HG03159 (cell line): ENCODE data around the gene KRT81.
"Not testable (repeated sequence)": the region's sequence is repeated elsewhere in the genome, so short reads cannot be mapped to it uniquely, and the experiment has no call there.

Source experiments
- ATAC-seq: cut with Tn5 transposase; IDR thresholded peaks from one replicate; pipeline ENCODE4 v1.9.1; 2021; ENCODE audit warnings: mild to moderate bottlenecking, moderate library complexity; ENCODE audit not compliant: unreplicated experiment

The KRT81 gene

GRCh38 chr12:52300796-52301691 is 9.7 kb upstream of the KRT81 start:
- ATAC-seq: no peak

DNA sequence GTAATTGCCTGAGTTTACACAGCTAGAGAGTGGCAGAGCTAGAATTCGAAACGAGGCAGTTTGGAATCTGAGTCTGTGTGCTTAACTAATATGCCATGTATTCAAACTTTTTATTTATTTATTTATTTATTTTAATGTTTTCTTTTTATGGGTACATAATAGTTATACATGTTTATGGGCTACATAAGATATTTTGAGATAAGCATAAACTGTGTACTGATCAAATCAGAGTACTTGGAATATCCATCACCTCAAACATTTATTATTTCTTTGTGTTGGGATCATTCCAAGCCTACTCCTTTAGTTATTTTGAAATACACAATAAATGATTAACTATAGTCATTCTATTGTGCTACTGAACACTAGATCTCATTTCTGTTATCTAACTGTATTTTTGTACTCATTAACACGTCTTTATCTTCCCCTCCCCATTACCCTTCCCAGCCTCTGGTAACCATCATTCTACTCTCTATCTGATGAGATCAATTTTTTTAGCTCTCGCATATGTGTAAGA is 7.4 kb upstream of the KRT81 start:
- no peak for ATAC-seq

- ATAC-seq: no peak
Observed at GRCh38 chr12:52296572-52297215, 5.4 kb upstream of the KRT81 start.

DNA sequence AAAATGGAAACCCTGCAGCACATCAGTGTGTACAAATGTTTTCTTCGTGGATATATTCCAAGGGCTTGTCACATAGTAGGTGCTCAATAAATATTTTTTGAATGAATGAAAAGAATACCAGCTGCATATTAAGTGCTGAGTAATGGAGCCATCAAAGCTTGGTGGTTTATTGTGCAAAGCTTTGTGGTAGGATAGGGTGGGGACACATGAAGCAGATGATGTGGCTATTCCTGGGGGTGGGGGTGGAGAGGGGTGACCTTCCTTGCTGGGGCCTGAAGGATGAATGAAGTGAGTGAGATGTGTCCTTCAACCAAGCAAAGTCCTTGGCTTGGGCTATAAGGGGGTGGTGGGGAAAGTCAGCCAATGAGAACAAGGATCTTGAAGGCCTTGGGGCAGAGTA is 4.3 kb upstream of the KRT81 start:
- ATAC-seq: no peak

DNA sequence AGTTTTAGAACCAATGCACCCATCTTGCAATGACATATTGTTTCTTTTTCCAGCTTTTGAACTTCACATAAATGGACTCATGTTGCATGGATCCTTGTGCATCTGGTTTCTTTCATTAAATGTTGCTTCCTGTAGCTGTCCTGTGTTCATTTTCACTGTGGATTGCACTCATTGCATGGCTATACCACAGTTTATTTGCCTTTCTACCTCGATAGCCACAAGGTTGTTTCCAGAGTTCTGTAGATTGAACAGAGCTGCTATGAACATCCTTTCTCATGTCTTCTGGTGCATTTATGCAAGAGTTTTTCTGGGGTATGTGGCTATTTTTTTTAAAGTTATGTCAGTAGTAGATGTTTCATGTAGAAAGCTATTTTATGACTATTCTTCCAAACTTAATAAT is 3.5 kb upstream of the KRT81 start:
- no peak for ATAC-seq

DNA sequence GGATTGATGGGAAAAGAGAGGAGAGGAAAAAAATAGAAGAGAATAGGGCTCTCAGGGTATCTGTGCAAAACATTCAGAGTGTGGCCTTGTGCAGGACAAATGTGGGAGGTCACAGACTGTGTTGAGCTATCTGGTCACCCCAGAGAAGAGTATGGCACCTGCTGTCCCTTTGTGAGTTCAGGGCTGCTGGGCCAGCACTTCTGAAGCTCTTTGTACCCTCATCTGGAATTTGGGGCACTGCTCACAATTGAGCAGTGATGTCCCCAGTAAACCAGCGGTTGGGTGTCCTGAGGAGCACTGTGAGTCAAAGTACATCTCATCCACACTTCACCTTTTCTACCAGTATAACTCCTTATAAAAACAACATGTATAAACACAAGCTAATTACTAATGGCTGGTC is 2.6 kb upstream of the KRT81 start:
- no peak for ATAC-seq

- ATAC-seq: not testable (repeated sequence)
Observed at GRCh38 chr12:52290483-52291134, 725 bp downstream of the KRT81 start.

DNA sequence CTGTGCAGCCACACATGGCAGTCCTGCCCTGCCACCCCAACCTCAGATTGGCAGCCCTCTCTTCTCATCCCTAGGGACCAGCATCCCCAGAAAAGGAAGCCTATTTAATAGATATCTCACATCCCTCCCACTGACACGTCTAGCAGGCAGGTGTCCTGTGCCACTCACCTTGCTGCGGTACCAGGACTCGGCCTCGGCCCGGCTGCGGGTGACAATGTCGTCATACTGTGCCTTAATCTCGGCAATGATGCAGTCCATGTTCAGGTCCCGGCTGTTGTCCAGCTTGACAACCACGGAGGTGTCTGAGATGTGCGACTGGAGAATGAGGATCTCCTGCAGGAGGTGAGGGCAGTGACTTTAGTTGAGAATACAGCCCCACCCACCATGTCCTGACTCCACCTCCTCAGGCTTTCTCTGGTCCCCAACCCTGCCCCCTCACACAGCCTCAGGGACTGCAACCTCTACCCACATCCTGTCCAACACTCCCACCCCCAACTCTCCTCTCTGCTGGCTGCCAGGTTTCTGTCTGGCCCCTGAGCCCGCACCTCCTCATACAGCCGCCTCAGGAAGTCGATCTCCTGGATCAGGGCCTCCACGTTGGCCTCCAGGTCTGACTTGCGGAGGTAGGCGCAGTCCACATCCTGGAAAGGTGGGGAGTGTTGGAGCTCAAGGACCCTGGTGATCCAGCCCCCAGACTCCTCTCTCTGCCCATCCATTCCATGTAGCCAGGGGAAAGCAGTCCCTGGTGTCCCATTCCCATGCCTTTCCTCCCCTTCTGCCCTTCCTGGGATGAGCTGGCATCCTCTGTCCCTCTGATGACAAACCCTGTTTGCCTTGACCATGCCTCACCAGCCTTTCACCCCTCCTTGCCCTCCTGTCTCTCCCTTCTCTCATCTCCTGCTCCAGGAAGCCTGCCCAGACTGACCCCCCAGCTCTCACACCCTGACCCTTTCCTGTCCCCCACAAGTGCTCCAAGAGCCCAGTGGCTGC is 3.2 kb downstream of the KRT81 start:
- peak; percentile 70 for ATAC-seq

DNA sequence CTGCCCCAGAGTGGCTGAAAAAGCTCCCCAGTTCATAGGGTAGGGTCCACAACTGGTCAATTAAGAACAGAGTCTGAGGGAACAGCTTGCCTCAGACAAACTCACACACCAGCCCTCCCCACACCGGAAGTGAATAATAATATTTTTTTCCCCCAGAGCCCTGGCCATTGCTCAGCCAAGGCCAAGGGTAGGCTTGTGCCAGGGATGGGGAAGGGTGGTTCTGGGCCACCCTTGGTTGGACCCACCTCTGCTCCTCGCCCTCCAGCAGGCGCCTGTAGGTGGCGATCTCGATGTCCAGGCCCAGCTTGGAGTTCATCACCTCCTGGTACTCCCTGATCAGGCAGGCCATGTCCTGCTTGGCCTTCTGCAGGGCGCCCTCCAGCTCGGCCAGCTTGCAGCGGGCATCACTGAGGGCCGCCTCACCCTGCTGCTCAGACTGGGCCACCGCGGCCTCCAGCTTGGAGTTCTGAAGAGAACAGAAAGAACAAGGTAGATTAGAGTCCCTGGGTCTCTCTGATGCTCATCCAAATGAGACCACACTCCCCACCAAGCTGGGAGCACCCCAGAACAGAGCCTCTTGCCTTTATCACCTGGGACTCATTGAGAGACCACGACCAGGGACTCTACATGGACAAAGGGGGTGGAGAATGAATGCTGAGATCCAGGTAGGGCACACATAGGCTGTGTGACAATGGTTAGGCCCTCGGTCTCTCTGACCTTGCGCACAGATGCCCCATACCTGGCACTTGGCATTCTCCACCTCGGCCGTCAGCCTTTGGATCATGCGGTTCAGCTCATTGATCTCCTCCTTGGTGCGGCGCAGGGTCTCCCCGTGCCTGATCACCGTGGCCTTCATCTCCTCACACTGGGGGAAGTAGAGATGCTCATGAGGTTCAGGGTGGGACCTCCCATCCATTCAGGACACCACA is 4.2 kb downstream of the KRT81 start:
- ATAC-seq: not testable (repeated sequence)

DNA sequence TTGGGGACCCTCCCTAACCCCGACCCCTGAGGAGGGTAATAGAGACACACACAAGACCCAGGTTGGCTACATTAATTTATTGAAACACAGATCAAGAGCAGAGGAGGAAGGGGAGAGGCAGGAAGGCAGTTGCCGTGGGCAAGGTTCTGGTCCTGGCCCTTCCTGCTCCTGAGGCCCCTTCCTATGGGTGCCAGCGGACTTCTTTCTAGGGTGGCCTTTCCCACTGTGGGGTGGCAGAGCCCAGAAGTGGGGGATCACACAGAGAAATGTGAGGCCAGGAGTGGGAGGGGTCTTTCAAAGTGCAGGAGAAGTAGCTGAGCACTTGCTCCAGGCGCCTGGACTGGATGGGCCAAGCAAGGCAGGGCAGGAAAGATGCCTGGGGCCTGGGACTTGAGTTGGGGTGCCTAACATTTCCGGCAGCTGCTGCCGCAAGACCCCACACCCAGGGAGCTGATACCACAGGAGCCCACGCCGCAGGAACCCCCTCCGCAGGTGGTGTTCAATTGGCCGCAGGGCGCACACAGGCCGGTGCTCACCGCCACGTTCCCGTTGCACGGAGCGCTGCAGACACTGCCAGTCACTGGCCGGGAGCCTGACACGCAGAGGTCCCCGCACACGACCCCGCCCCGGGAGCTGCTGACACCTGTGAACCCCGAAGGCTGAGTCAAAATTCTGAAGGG is 5.3 kb downstream of the KRT81 start:
- ATAC-seq: no peak

GRCh38 chr12:52285172-52285745 is 6.1 kb downstream of the KRT81 start:
- no peak for ATAC-seq

DNA sequence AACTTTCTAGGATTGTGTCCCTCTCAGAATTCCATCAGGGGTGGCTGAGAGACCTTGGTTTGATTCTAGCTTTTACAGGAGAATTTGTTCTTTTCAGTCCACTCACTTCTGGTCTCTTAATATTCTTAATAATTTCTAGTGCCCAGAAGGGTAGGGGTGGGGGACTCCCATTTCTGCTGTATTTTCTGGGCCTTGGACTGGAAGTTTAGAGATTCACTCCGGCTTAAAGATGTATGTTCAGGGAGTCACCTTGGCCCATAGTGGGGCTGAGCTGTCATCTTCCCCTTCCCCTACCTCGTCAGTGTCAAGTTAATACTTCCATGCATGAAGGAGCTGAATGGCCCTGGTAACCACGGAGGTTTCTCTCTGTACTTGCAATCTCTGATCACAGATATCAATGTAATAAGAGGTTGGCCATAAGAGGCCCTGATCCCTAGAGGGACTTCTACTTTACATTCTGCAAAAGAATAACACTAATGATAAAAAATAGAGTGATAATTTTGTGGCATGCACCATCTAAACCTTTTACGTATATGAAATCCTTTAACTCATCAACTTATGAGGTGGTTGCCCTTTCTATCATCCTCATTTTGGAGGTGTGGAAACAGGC is 6.7 kb downstream of the KRT81 start:
- ATAC-seq: no peak

DNA sequence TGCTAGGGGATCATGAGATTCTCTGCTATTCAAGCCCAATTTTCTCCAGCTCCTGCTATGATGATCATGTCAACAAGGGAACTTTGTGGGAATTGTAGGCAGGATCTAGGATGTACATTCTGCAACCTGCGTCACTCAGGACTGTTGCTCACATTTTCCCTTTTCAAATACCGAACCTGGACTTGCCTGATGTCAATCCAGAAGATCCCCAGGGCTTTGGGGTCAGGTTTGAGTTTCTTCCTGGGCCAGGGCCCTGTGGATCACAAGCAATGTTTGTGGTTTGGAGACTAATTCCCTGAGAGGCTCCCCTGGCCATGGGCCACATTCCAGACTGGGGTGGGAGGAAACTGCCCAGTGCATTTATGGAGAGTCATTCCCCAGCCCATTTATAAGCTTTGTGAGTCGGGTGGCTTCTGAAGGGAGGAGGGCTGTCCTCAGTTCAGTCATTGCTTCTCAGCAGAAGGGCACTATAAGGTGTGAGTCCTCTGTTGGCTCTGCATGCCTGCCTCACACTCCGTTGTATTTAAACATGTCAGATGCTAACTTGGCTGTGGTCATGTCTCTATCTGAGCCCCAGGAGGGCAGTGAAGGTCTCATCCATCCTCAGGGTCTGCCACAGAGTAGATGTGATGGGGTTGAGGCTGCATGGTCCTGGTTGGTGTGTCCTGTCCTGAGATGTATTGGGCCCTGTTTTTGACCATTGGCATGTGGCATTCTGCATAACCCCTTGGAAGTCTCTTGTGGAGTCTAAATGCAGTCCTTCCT is 10.4 kb downstream of the KRT81 start:
- ATAC-seq: no peak

- no peak for ATAC-seq
Observed at GRCh38 chr12:52280319-52280795, 11.0 kb downstream of the KRT81 start.

GRCh38 chr12:52279422-52280318 is 11.7 kb downstream of the KRT81 start:
- no peak for ATAC-seq
